HG03575 (cell line): ENCODE measurements around the gene BICC1.

Experiments used
- ATAC-seq: cut with Tn5 transposase; IDR thresholded peaks from one replicate; pipeline ENCODE4 v1.9.1; 2021; ENCODE audit not compliant: unreplicated experiment, insufficient number of reproducible peaks, low FRiP score; ENCODE audit errors: extremely low read depth

Gene BICC1

GRCh38 chr10:58514111-58514770 is 1.6 kb downstream of the BICC1 start:
- ATAC-seq, result no peak

DNA sequence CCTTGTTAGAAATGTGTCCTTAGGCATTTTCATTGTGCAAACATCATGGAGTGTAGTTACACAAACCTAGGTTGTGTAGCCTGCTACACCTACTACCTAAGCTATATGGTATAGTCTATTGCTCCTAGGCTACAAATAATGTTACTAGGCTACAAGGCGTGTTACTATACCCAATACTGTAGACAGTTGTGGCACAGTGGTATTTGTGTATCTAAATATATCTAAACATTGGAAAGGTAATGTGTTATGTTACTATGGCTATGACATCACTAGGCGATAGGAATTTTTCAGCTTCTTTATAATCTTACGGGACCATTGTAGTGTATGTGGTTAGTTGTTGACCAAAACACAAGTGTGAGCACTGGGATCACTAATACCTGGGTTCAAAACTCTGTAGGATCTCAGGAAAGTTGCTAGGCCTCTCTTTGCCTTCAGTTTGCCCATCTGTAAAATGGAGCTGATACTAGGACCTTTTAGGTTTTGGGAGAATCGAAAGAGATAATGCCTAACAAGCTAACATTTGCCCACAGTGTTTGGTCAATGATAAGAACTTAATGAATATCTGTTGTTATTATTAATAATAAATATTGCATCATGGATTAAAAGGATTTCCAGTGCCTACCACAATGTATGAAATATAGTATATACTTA is 2.7 kb downstream of the BICC1 start:
- ATAC-seq, result no peak

DNA sequence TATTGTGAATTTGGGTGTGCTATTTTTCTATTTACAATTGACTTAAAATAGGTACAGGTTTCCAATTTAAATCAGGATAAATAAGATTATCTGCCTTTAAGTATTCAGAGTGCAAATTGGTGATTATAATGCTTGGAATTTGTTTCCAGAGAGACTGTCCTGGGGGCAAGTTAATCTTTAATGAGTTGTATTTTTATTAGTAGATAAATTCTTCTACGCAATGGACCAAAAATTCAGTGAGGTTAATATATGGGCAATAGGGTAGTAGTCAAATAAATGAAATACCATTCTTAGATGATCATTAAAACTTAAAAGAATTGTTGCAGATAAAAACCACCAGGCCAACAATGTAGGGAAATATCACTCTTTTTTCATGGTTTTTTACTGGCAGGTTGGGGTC is 3.4 kb downstream of the BICC1 start:
- no peak for ATAC-seq

- ATAC-seq, result no peak
Measured at GRCh38 chr10:58516671-58517070, 4.0 kb downstream of the BICC1 start.

- no peak for ATAC-seq
Measured at GRCh38 chr10:58517081-58517480, 4.4 kb downstream of the BICC1 start.

- no peak for ATAC-seq
Measured at GRCh38 chr10:58517491-58518355, 5.1 kb downstream of the BICC1 start.

GRCh38 chr10:58518775-58519174 is 6.1 kb downstream of the BICC1 start:
- no peak for ATAC-seq

GRCh38 chr10:58529077-58529728 is 16.5 kb downstream of the BICC1 start:
- ATAC-seq, result no peak

DNA sequence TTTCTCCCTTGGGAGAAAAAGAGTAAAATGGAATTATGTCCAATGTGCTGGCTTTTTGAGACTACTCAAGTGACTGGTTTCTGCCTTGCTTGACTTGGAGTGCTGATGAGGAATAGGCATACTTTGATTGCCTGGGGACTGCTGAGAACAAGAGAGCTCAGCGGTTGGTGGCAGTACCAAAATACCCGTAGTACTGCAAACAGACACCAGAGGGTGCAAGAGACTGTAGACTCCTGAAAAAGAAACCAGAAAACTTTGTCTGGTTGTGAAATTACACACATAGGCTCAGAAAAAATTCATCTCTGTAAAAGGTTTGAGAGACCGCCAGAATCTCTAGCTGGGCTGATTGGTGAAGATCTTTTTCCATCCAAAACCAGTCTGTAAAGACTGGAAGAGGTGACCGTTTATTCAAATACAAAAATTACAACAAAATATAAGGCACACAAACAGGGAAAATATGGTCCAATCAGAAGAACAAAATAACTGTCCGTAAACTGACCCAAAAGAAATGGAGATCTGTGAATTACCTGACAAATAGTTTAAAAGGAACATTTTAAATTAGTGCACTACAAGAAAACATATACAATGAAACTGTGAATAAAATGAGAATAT is 18.5 kb downstream of the BICC1 start:
- peak; percentile 97 for ATAC-seq

GRCh38 chr10:58535311-58535710 is 22.6 kb downstream of the BICC1 start:
- ATAC-seq, result no peak

DNA sequence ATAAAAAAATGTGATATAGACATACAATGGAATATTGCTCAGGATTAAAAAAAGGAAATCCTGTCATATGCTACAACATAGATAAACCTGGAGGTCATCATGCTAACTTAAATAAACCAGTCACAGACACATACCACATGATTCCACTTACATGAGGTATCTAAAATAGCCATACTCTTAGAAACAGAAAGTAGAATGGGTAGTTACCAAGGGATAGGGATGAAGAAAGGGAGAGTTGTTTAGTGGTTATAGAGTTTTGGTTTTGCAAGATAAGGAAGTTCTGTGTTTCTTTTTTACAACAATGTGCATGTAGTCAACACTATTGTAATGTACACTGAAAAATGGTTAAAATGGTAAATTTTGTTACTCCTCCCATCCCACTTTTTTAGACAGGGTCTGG is 30.5 kb downstream of the BICC1 start:
- ATAC-seq, result no peak

DNA sequence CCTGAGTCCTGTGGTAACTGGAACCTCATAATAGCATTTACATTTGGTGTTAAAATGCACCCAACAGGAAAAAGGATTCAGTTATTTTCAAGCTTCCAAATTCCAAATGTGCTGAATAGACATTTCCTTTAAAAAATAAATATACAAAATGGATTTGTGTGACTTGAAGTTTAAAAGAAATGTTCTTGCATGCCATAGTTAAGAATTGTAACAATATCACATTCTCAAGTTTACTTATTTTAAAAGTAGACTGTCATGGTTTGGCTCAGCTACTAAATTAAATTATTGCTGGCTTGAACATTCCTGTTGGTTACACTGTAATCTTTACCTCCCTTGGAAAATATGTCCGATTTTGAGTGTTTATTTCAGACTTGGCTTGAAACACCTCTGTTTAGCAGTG is 31.5 kb downstream of the BICC1 start:
- no peak for ATAC-seq

GRCh38 chr10:58545427-58545826 is 32.8 kb downstream of the BICC1 start:
- ATAC-seq, result no peak

GRCh38 chr10:58546137-58546536 is 33.5 kb downstream of the BICC1 start:
- ATAC-seq, result no peak

DNA sequence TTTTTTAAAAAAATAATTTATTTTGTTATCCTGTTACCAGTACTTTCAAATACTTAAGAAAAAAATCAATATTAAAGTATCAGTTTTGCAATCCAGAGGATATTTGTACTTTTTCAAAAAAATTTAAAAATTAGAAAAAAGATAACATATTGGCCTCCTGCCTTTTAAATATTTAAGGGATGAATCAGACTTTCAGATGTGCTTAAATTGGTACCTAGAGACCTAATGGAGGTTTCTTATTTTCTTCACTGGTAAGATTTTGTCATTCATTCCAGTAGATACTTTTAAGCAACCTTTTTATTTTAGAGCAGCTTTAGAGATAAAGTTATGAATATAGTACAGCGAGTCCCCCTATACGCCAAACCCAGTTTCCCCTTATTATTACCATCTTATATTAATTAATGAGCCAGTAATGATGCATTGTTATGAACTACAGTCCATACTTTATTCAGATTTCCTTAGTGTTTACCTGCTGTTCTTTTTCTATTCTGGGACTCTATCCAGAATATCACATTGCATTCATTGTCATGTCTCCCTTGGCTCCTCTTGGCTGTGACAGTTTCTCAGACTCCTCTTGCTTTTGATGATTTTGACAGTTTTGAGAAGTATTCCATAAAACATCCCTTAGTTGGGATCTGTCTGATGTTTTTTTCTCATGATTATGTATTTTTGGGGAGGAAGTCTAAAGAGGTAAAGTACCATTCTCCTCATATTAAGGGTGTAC is 34.2 kb downstream of the BICC1 start:
- no peak for ATAC-seq

- ATAC-seq, result no peak
Measured at GRCh38 chr10:58547963-58548362, 35.3 kb downstream of the BICC1 start.

DNA sequence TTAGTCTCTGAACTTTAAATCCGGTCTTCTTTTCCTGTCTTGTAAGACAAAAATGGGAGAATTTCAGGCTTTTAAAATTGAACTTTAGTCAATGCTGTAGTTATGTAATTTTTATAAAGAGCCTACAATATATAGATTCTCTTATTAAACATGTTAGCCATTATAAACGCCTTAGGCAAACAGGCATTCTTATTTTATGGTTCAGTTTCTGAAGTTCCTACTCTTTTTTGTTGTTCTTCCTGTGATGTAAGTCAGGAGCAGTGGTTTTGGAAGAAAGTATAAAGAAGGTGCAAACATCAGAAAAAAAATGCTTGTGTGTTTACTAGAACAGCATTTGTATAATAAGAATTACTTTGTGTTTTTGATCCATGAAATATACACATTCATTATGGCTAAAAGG is 41.6 kb downstream of the BICC1 start:
- no peak for ATAC-seq

DNA sequence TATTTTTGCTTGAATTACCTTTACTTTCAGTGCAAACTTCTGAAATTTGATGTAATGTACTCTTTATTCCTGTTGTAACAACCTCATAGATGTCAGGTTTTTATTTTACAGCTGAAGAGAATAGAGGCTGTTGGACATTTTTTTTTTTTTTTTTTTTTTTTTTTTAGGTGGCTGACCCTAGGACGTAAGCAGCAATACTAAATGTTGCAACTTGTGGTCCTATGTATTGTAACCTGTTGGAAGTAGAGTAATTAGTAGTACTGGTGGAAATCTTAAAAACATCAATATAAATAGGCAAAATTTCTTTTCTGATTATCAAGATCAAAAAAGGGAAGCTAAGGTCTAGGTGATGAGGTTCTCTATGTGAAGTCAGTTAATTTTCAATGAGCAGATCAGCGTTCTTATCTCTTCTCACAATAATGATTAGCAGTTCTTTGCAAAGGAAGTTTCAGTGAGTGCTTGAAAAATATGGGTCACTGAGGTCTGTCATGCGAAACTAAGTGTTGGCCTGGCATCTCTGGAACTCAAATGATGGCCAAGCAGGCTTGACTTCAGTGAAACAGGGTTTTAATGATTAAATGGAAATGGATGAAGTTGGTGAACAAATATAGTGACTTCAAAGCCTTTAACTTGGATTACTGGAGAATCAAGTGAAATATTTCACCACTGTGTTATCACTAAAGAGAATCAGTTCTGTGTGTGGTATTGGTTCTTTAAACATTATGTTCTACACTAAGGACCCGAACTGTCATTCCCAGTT is 42.7 kb downstream of the BICC1 start:
- ATAC-seq, result no peak
